Neural crest cell (in vitro differentiated cells): Measurements from ENCODE around the gene RARB. TPM values are rescaled to one million over a fixed set of nuclear protein-coding genes. Genes with fewer than 3 reads are reported as not detected.

ENCODE experiments used
- DNase-seq: peaks from one replicate; pipeline ENCODE4 v3.0.0; 2021; ENCODE audit warnings: low read depth, mixed read lengths, low spot score
- H3K27ac Mint-ChIP-seq: one replicate; pipeline ENCODE4 v1.8.0; 2021; ENCODE audit warnings: mild to moderate bottlenecking, mixed read lengths; ENCODE audit not compliant: unreplicated experiment
- H3K27me3 Mint-ChIP-seq: 2 replicates; pipeline ENCODE4 v1.8.0; 2021; ENCODE audit warnings: low read depth, mild to moderate bottlenecking, mixed read lengths
- H3K36me3 Mint-ChIP-seq: 2 replicates; pipeline ENCODE4 v1.8.0; 2021; ENCODE audit warnings: low read depth, mild to moderate bottlenecking, mixed read lengths
- H3K4me1 Mint-ChIP-seq: 2 replicates; pipeline ENCODE4 v1.8.0; 2021; ENCODE audit warnings: mixed read lengths
- H3K4me3 Mint-ChIP-seq: one replicate; pipeline ENCODE4 v1.8.0; 2021; ENCODE audit warnings: mild to moderate bottlenecking, mixed read lengths
- H3K9me3 Mint-ChIP-seq: 2 replicates; pipeline ENCODE4 v1.8.0; 2021; ENCODE audit warnings: mixed read lengths
- total RNA-seq: library from RNA; stranded (reverse); gene quantifications from 2 replicates; pipeline ENCODE4 v1.2.1, GENCODE V29; 2021
- TF ChIP-seq, protein P1 (sequence below): fragments of 200-600 bp; sonication (generic); conservative IDR thresholded peaks from 2 replicates; pipeline ENCODE4 v1.5.0; 2021; ENCODE audit warnings: antibody characterized with exemption, mild to moderate bottlenecking

RARB gene
- total RNA-seq, 1 donor from 2014 or later, result 0.98 TPM

DNA sequence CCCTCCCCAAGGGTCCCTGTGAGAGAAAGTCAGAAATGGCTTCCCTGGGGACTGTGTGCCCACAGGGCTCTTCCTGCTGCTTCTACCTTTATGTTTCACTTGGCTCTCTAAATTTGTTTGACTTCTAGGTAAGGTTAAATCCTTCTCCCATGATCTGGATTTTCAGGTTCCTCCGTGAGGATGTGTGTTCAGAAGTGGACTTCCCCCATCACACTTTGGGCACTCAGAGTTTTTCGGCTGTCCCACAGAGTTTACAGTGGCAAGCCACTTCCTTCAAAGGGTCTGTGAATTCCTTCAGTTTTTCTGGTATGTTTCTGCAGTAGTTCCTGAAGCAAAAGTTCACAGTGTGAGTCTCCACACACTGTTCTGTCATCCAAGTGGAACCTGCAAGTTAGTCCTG lies 30.9 kb upstream of the RARB start:
- peak overlapping the region; percentile 88 for H3K27ac Mint-ChIP-seq
- no peak overlapping the region for H3K4me3 Mint-ChIP-seq
- TF ChIP-seq, protein P1, sequence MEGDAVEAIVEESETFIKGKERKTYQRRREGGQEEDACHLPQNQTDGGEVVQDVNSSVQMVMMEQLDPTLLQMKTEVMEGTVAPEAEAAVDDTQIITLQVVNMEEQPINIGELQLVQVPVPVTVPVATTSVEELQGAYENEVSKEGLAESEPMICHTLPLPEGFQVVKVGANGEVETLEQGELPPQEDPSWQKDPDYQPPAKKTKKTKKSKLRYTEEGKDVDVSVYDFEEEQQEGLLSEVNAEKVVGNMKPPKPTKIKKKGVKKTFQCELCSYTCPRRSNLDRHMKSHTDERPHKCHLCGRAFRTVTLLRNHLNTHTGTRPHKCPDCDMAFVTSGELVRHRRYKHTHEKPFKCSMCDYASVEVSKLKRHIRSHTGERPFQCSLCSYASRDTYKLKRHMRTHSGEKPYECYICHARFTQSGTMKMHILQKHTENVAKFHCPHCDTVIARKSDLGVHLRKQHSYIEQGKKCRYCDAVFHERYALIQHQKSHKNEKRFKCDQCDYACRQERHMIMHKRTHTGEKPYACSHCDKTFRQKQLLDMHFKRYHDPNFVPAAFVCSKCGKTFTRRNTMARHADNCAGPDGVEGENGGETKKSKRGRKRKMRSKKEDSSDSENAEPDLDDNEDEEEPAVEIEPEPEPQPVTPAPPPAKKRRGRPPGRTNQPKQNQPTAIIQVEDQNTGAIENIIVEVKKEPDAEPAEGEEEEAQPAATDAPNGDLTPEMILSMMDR, result no peak
- H3K36me3 Mint-ChIP-seq, result peaks cover 10% of the 10 kb centered on the region
- H3K27me3 Mint-ChIP-seq, result no peaks in the 10 kb centered on the region
- H3K9me3 Mint-ChIP-seq, result peaks cover 10% of the 10 kb centered on the region
- no peak for DNase-seq
- H3K4me1 Mint-ChIP-seq, result peaks cover 6% of the 10 kb centered on the region

DNA sequence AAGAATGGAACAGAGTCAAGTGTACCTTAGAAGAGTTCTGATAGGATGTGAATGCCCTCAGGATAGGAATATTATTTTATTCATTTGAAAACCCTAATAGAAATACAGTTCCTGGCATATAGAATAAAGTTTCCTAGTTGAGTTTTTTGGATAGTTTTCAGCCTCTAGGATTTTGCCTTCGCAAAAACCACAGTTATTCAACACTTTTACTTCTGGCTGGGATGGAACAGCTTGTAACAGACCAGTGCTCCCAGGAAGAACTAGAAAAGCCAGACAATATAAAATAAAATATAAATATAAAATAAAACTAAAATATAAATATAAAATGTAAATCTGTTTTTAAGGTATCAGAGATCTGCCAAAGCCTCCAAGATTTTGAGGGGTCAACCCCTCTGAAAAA lies 27.5 kb upstream of the RARB start:
- no peaks in the 10 kb centered on the region for H3K27me3 Mint-ChIP-seq
- no peak overlapping the region for H3K27ac Mint-ChIP-seq
- H3K4me1 Mint-ChIP-seq, result peaks cover 6% of the 10 kb centered on the region
- no peak for DNase-seq
- H3K9me3 Mint-ChIP-seq, result peaks cover 3% of the 10 kb centered on the region
- H3K36me3 Mint-ChIP-seq, result no peaks in the 10 kb centered on the region
- TF ChIP-seq, protein P1, result no peak
- H3K4me3 Mint-ChIP-seq, result no peak overlapping the region

DNA sequence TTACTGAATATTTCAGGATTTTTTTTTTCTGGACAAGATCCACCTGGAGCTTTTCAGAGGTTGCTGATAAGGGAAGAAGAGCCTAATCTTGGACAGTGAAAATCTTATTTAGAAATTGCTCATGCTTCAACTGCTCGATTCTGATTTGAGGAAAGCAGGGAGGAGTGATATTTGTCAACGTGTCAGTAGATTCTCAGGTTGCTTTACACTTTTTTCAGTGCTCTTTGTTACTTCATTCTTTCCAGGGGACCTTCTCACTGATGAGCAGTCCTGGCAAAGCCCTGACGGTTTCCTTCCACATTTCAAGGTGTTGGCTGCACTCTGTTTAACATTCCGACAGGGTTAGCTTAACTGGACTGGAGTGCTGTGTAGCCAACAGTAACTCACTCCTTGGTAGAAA lies 24.1 kb upstream of the RARB start:
- peaks cover 3% of the 10 kb centered on the region for H3K9me3 Mint-ChIP-seq
- no peak overlapping the region for H3K4me3 Mint-ChIP-seq
- no peaks in the 10 kb centered on the region for H3K27me3 Mint-ChIP-seq
- no peak overlapping the region for H3K27ac Mint-ChIP-seq
- no peak for DNase-seq
- H3K36me3 Mint-ChIP-seq, result no peaks in the 10 kb centered on the region
- TF ChIP-seq, protein P1, result no peak
- H3K4me1 Mint-ChIP-seq, result no peaks in the 10 kb centered on the region

DNA sequence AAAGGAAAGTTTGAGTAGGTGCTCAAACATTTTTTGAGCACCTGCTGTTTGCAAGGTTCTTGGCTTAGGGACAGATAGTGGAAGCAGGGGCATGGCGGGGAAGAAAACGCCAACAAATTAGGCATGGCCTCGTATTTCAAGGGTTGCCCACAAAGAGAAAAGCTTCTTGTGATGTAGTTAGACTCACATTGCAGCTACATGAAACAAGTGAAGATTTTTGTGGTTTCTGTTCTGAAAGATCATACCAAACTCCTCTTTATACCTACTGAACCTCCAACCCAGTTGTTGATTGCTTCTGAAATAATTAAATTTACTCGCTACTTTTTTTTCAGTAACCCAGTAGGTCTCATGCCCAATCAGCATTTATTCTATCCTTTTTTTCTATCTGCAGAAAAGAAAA lies 23.5 kb upstream of the RARB start:
- DNase-seq, result no peak
- H3K27me3 Mint-ChIP-seq, result no peaks in the 10 kb centered on the region
- H3K4me1 Mint-ChIP-seq, result no peaks in the 10 kb centered on the region
- H3K27ac Mint-ChIP-seq, result no peak overlapping the region
- H3K4me3 Mint-ChIP-seq, result no peak overlapping the region
- TF ChIP-seq, protein P1, result no peak
- no peaks in the 10 kb centered on the region for H3K36me3 Mint-ChIP-seq
- H3K9me3 Mint-ChIP-seq, result peaks cover 3% of the 10 kb centered on the region

GRCh38 chr3:25405335-25405734 lies 22.7 kb upstream of the RARB start:
- Mint-ChIP-seq H3K4me1 (no peaks in the 10 kb centered on the region), H3K27ac (no peak overlapping the region), H3K36me3 (no peaks in the 10 kb centered on the region), H3K4me3 (no peak overlapping the region), H3K27me3 (no peaks in the 10 kb centered on the region), H3K9me3 (peaks cover 3% of the 10 kb centered on the region)
- DNase-seq, result no peak
- TF ChIP-seq, protein P1, result no peak

- TF ChIP-seq, protein P1, result no peak
These were observed 17.4 kb upstream of the RARB start for GRCh38 chr3:25410703-25411102.

More at GRCh38 chr3:25410703-25411102, 17.4 kb upstream of the RARB start:
- Mint-ChIP-seq H3K27ac (peak overlapping the region; percentile 69), H3K9me3 (peaks cover 11% of the 10 kb centered on the region), H3K4me3 (no peak overlapping the region), H3K27me3 (no peaks in the 10 kb centered on the region), H3K36me3 (no peaks in the 10 kb centered on the region), H3K4me1 (peaks cover 3% of the 10 kb centered on the region)
- DNase-seq, result no peak
